HuH-7.5 (cell line): Measurements from ENCODE around the gene C1orf74.

Experiments used
- DNase-seq: peaks from one replicate; pipeline ENCODE4 v3.0.0; 2011; ENCODE audit warnings: low spot score

The C1orf74 gene

GRCh38 chr1:209770636-209771415, 13.5 kb downstream of the C1orf74 start:
- no peak for DNase-seq

GRCh38 chr1:209769971-209770370, 14.4 kb downstream of the C1orf74 start:
- DNase-seq, result no peak

- no peak for DNase-seq
These were observed 15.0 kb downstream of the C1orf74 start for GRCh38 chr1:209769171-209769904.

- no peak for DNase-seq
These were observed 16.0 kb downstream of the C1orf74 start for GRCh38 chr1:209768354-209768774.

DNA sequence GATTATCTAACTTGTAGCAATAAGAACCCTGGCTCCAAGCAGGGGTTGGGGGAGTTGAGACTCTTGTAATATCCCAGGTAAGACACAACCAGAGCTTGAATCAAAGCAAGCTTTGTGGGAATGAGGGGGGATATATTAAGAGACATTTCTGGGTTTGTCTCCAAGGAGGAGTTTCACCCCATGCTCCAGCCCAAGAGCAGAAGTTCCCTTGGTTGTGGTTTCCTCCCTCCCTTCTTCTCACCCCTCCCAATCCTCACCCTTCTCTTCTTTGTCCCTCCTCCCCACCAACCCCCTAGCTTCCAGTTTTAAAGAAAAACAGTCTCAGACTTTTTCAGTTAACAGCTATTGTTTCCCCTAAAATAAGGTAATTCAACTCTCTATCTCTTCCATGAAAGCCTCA, 16.7 kb downstream of the C1orf74 start:
- DNase-seq, result no peak

- DNase-seq, result no peak
These were observed 17.3 kb downstream of the C1orf74 start for GRCh38 chr1:209767096-209767495.

- DNase-seq, result no peak
These were observed 18.3 kb downstream of the C1orf74 start for GRCh38 chr1:209766051-209766450.

GRCh38 chr1:209761011-209761635, 23.2 kb downstream of the C1orf74 start:
- DNase-seq, result no peak

DNA sequence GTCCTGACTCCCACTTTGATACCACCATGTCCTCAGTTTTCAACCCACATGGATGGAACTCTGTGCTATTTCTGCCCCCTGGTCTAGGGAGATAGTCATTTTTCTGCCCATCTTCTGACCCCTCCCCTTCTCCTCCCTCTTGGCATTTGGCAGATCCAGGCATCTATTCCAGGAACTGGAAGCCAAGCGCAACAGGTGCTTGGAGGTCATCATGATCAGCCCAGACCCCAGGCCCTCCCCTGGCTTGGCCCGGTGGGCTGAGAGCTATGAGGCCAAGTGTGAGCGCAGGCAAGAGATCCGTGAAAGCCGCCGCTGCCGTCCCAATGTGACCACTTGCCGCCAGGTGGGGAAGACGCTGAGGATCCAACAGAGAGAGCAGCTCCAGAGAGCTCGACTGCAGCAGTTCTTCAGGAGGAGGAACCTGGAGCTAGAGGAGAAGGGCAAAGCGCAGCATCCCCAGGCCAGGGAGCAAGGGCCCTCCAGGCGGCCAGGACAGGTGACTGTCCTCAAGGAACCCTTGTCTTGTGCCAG, 24.5 kb downstream of the C1orf74 start:
- no peak for DNase-seq

- DNase-seq, result no peak
These were observed 26.0 kb downstream of the C1orf74 start for GRCh38 chr1:209758400-209758799.

GRCh38 chr1:209756615-209757445, 27.5 kb downstream of the C1orf74 start:
- no peak for DNase-seq

GRCh38 chr1:209755926-209756614, 28.3 kb downstream of the C1orf74 start, which contains the start of gene TRAF3IP3:
Gene TRAF3IP3, plus strand, starts transcription at chr1:209756053. Its CDS starts 3,987 bp downstream, at chr1:209760040.
- DNase-seq, result no peak

DNA sequence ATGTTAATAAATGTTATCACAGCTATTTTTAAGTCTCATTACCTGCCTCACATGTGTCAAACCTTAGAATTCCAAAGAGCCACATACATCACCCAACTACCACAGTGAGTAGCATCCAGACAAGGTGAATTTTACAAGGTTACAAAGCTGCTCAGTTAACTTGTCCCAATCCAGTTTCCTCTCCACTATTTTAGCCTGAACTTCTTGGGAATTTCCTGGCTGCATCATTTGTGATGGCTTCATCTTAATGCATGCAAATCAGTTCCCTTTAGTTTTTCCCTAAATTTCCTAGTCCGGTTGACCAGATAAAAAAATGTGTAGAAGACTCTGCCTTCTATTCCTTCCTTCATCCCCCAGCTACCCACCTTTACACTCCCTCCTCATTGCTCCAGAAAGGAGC, 29.1 kb downstream of the C1orf74 start:
- DNase-seq, result no peak

GRCh38 chr1:209752890-209753289, 31.5 kb downstream of the C1orf74 start:
- DNase-seq, result no peak

- DNase-seq, result no peak
These were observed 32.6 kb downstream of the C1orf74 start for GRCh38 chr1:209751627-209752231.

- DNase-seq, result no peak
These were observed 34.6 kb downstream of the C1orf74 start for GRCh38 chr1:209749670-209750323.

GRCh38 chr1:209749205-209749604, 35.2 kb downstream of the C1orf74 start:
- no peak for DNase-seq

DNA sequence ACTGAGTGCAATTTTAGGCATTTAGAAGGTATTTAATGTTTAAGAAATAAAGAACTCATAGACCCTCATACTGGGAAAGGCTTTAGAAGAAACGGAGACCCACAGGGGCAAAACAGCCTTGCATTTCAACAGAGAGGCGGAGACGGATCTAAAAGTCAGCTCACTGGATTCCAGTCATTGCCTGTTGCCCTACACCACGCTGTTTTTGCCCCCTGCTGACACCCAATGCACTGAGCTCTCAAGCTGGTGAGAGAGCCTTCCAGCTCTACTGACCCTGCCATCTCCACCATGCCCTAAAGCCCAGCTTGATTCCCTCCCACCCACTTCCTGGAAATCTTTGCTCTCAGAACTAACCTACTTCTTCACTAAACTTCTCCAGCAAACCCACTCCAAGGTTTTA, 35.7 kb downstream of the C1orf74 start:
- no peak for DNase-seq

DNA sequence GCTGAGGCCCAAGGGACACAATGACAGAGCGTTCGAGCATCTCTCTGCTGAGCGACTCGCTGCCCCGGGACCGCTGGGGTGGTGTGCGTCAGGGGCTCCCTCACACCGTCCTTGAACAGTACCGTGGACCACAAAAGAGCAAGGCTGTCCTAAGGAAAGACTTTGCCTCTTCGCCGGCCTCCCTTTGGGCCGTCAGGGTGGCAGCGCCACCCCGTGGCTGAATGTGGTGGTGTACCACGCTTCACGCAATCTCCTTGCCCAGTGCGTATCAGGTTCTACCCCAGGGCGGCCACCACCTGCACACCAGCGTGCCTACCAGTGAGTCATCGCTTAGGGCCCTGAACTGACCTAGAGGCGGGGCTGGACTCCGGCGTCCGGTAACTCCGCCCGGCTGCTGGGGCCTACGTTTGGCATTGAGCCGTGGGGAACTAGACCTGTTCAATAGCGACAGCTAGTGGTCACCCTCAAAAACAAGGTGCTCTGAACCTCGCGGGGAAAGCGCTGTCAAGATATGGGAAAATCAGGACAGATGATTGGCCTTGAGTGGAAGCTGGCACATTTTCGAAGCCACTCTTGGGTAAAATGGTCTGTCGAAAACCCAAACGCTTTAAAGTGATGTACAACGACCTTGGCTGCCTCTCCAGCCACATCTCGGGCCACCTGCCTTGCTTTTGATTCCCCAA, 36.6 kb downstream of the C1orf74 start:
- peak; percentile 65 for DNase-seq
